ENCODE measurements around the gene C10orf95. TPM values are rescaled to one million over a fixed set of nuclear protein-coding genes. Genes with fewer than 3 reads are reported as not detected.

C10orf95 gene
- total and polyA plus RNA-seq, 2 donors (not counting 1 experiment from before 2014, with no cell fraction given): 0.17 TPM; not detected in 1

DNA sequence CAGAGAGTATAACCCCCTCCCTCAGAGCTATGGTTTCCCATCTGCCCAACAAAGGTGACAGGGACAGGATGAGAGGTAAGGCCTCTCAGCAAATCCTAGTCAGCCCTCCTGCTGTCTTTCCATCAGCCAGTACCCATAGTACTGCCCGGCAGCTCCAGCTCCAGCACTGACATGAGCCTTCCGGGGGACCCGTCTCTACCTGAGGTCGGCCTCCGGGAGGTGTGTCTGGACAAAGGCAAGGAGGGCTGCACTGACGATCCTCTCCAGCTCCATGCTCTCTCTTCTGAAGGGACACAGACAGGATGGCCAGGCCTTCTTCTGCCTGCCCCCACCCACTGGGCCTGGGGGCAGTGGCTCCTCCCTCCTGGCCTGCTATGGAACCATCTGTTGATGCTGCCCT, 26.4 kb downstream of the C10orf95 start:
- no peaks in the 10 kb centered on the region for H3K27me3 ChIP-seq (ENCODE audit: control insufficient read depth, insufficient read depth, low read length)
- no peak overlapping the region for H3K4me3 ChIP-seq (replicated peaks in 1 of 4; ENCODE audit: control extremely low read depth in 1 of 4, insufficient read depth in 1 of 4, low read depth in 3 of 4, low read length in 4 of 4)
- H2AFZ ChIP-seq (ENCODE audit: low read length): no peak overlapping the region
- H3K9me3 ChIP-seq (ENCODE audit: control insufficient read depth, insufficient read depth, low read depth, low read length): no peaks in the 10 kb centered on the region
- TF ChIP-seq EZH2 (IDR thresholded peaks at IDR 0.05; ENCODE audit: low read length, missing control alignments): no peak
- TF ChIP-seq, protein P1, sequence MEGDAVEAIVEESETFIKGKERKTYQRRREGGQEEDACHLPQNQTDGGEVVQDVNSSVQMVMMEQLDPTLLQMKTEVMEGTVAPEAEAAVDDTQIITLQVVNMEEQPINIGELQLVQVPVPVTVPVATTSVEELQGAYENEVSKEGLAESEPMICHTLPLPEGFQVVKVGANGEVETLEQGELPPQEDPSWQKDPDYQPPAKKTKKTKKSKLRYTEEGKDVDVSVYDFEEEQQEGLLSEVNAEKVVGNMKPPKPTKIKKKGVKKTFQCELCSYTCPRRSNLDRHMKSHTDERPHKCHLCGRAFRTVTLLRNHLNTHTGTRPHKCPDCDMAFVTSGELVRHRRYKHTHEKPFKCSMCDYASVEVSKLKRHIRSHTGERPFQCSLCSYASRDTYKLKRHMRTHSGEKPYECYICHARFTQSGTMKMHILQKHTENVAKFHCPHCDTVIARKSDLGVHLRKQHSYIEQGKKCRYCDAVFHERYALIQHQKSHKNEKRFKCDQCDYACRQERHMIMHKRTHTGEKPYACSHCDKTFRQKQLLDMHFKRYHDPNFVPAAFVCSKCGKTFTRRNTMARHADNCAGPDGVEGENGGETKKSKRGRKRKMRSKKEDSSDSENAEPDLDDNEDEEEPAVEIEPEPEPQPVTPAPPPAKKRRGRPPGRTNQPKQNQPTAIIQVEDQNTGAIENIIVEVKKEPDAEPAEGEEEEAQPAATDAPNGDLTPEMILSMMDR (conservative IDR thresholded peaks at IDR 0.05 in 1 of 2, IDR thresholded peaks at IDR 0.05 in 1 of 2; ENCODE audit: low read depth in 1 of 2, low read length in 2 of 2): no peak
- H3K9ac ChIP-seq (ENCODE audit: insufficient read depth, low read length): no peak overlapping the region
- H3K27ac ChIP-seq (ENCODE audit: insufficient read depth, low read length): no peak overlapping the region
- peaks cover 3% of the 10 kb centered on the region for H3K79me2 ChIP-seq (ENCODE audit: control insufficient read depth, insufficient read depth, low read length)
- DNase-seq (ENCODE audit: low read depth in 2 of 2): no peak
- H4K20me1 ChIP-seq (ENCODE audit: control insufficient read depth, extremely low read depth, insufficient read depth, low read length): peaks cover 2% of the 10 kb centered on the region
- no peak overlapping the region for H3K4me2 ChIP-seq (ENCODE audit: extremely low read depth, insufficient read depth, low read length)
- peaks cover 11% of the 10 kb centered on the region for H3K36me3 ChIP-seq (ENCODE audit: control insufficient read depth, insufficient read depth, low read length)
- peaks cover 20% of the 10 kb centered on the region for H3K4me1 ChIP-seq (ENCODE audit: control insufficient read depth, extremely low read depth, insufficient read depth, low read length)

DNA sequence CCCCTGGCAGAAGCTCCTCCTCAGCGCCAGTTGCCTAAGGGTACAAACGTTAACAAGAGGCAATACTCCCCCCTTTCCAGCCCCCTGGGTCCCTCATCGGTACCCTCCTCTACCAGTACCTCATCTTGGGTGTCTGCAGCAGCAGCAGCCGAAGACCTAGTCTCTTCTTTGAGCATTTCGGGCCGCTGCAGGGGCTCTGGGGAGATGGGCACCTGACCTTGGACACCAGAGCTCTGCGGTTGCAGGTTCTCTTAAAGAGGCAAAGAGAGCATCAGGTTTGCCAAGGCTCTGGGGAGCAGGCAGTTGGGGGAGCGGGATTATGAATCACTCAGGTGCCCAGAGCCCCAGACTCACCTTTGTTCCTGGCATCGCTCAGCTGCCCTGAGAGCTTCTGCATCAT, 27.2 kb downstream of the C10orf95 start:
- H2AFZ ChIP-seq (ENCODE audit: low read length): no peak overlapping the region
- peaks cover 2% of the 10 kb centered on the region for H4K20me1 ChIP-seq (ENCODE audit: control insufficient read depth, extremely low read depth, insufficient read depth, low read length)
- H3K27ac ChIP-seq (ENCODE audit: insufficient read depth, low read length): no peak overlapping the region
- H3K9ac ChIP-seq (ENCODE audit: insufficient read depth, low read length): no peak overlapping the region
- H3K4me3 ChIP-seq (replicated peaks in 1 of 4; ENCODE audit: control extremely low read depth in 1 of 4, insufficient read depth in 1 of 4, low read depth in 3 of 4, low read length in 4 of 4): no peak overlapping the region
- DNase-seq (ENCODE audit: low read depth in 2 of 2): no peak
- peaks cover 3% of the 10 kb centered on the region for H3K27me3 ChIP-seq (ENCODE audit: control insufficient read depth, insufficient read depth, low read length)
- H3K79me2 ChIP-seq (ENCODE audit: control insufficient read depth, insufficient read depth, low read length): peaks cover 3% of the 10 kb centered on the region
- H3K4me2 ChIP-seq (ENCODE audit: extremely low read depth, insufficient read depth, low read length): no peak overlapping the region
- peaks cover 11% of the 10 kb centered on the region for H3K36me3 ChIP-seq (ENCODE audit: control insufficient read depth, insufficient read depth, low read length)
- TF ChIP-seq, protein P1 (conservative IDR thresholded peaks at IDR 0.05 in 1 of 2, IDR thresholded peaks at IDR 0.05 in 1 of 2; ENCODE audit: low read depth in 1 of 2, low read length in 2 of 2): no peak
- no peak for TF ChIP-seq EZH2 (IDR thresholded peaks at IDR 0.05; ENCODE audit: low read length, missing control alignments)
- H3K9me3 ChIP-seq (ENCODE audit: control insufficient read depth, insufficient read depth, low read depth, low read length): no peaks in the 10 kb centered on the region
- H3K4me1 ChIP-seq (ENCODE audit: control insufficient read depth, extremely low read depth, insufficient read depth, low read length): peaks cover 24% of the 10 kb centered on the region

DNA sequence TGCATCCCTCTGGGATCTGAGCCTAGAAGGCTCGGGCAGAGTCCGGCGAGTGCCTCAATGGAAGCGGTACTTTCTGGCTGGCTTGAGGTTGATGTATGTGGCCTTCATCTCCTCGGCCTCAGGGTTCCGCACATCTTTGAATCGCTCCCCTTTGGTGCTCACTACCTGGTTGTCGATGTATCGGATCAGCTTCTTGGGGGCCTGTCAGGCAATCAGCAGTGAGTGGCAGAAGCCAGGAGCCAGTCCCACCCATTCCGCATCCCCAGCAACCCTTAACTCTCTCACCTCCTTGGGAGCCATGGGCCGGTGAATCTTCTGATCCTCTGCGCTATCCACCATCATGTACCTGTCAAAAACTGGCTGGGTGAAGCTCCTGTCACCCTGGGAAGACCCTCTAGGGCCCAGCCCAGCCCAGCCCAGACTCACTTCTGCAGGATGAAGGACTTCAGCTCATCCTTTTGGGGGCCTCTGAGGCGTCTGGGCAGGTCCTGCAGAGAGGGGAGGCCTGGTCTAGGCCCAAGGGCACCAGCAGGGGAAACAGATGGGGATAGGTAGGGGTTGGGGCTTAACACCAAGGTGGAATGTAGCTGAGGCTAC, 27.9 kb downstream of the C10orf95 start:
- Histone ChIP-seq H3K36me3 (ENCODE audit: control insufficient read depth, insufficient read depth, low read length) (peaks cover 11% of the 10 kb centered on the region), H4K20me1 (ENCODE audit: control insufficient read depth, extremely low read depth, insufficient read depth, low read length) (peaks cover 2% of the 10 kb centered on the region), H3K9ac (ENCODE audit: insufficient read depth, low read length) (no peak overlapping the region), H3K79me2 (ENCODE audit: control insufficient read depth, insufficient read depth, low read length) (peaks cover 3% of the 10 kb centered on the region), H3K4me1 (ENCODE audit: control insufficient read depth, extremely low read depth, insufficient read depth, low read length) (peaks cover 24% of the 10 kb centered on the region), H3K4me2 (ENCODE audit: extremely low read depth, insufficient read depth, low read length) (no peak overlapping the region), H3K27me3 (ENCODE audit: control insufficient read depth, insufficient read depth, low read length) (peaks cover 7% of the 10 kb centered on the region), H2AFZ (ENCODE audit: low read length) (no peak overlapping the region), H3K27ac (ENCODE audit: insufficient read depth, low read length) (no peak overlapping the region), H3K9me3 (ENCODE audit: control insufficient read depth, insufficient read depth, low read depth, low read length) (no peaks in the 10 kb centered on the region), H3K4me3 (replicated peaks in 1 of 4; ENCODE audit: control extremely low read depth in 1 of 4, insufficient read depth in 1 of 4, low read depth in 3 of 4, low read length in 4 of 4) (no peak overlapping the region)
- TF ChIP-seq, protein P1 (conservative IDR thresholded peaks at IDR 0.05 in 1 of 2, IDR thresholded peaks at IDR 0.05 in 1 of 2; ENCODE audit: low read depth in 1 of 2, low read length in 2 of 2): no peak
- no peak for TF ChIP-seq EZH2 (IDR thresholded peaks at IDR 0.05; ENCODE audit: low read length, missing control alignments)
- no peak for DNase-seq (ENCODE audit: low read depth in 2 of 2)
